HL-60 (cell line): ENCODE results near the gene ZNF620.
A peak's percentile ranks its signal among the peaks of the same experiment; 100 is the strongest.

Experiments used
- DNase-seq, 2 experiments: peaks; one replicate each; pipeline ENCODE4 v3.0.0-alpha.2; 2010 to 2020; ENCODE audit warnings: low read depth in 1 of 2, low spot score in 1 of 2
- H3K27ac ChIP-seq: fragments of 250-450 bp; sonication (Bioruptor Pico); replicated peaks from 2 replicates; pipeline ENCODE4 v1.5.1; 2020; ENCODE audit warnings: mild to moderate bottlenecking, moderate library complexity
- H3K27me3 ChIP-seq: fragments of 250-450 bp; sonication (Bioruptor Pico); 2 replicates; pipeline ENCODE4 v1.5.1; 2021; ENCODE audit warnings: mild to moderate bottlenecking, moderate library complexity; ENCODE audit not compliant: insufficient read depth, poor library complexity, severe bottlenecking
- H3K4me3 ChIP-seq: replicated peaks from 2 replicates; pipeline ENCODE4 v1.5.1; 2011; ENCODE audit warnings: mild to moderate bottlenecking, control low read depth, low read length; ENCODE audit not compliant: insufficient read depth
- GABPA ChIP-seq: IDR thresholded peaks from 2 replicates; pipeline ENCODE4 v1.6.1; 2012; ENCODE audit warnings: low read depth
- POLR2AphosphoS5 ChIP-seq: IDR thresholded peaks from 2 replicates; pipeline ENCODE4 v1.6.1; 2012; ENCODE audit warnings: low read depth
- REST ChIP-seq: IDR thresholded peaks from 2 replicates; pipeline ENCODE4 v1.6.1; 2012; ENCODE audit warnings: low read depth; ENCODE audit not compliant: insufficient replicate concordance
- SPI1 ChIP-seq: IDR thresholded peaks from 2 replicates; pipeline ENCODE4 v1.6.1; 2012; ENCODE audit warnings: low read depth, mild to moderate bottlenecking, borderline replicate concordance
- TF ChIP-seq, protein P1 (sequence below): IDR thresholded peaks from one replicate; pipeline ENCODE4 v1.5.1; 2011; ENCODE audit warnings: low read length, control low read depth, inconsistent platforms; ENCODE audit not compliant: insufficient read depth

The ZNF620 gene

GRCh38 chr3:40524222-40524567 is 18.4 kb downstream of the ZNF620 start:
- TF ChIP-seq GABPA, result no peak
- TF ChIP-seq POLR2AphosphoS5, result no peak
- TF ChIP-seq SPI1, result no peak
- no peak for TF ChIP-seq REST
- TF ChIP-seq, protein P1, sequence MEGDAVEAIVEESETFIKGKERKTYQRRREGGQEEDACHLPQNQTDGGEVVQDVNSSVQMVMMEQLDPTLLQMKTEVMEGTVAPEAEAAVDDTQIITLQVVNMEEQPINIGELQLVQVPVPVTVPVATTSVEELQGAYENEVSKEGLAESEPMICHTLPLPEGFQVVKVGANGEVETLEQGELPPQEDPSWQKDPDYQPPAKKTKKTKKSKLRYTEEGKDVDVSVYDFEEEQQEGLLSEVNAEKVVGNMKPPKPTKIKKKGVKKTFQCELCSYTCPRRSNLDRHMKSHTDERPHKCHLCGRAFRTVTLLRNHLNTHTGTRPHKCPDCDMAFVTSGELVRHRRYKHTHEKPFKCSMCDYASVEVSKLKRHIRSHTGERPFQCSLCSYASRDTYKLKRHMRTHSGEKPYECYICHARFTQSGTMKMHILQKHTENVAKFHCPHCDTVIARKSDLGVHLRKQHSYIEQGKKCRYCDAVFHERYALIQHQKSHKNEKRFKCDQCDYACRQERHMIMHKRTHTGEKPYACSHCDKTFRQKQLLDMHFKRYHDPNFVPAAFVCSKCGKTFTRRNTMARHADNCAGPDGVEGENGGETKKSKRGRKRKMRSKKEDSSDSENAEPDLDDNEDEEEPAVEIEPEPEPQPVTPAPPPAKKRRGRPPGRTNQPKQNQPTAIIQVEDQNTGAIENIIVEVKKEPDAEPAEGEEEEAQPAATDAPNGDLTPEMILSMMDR, result no peak
- H3K4me3 ChIP-seq, result peak overlapping the region; percentile 74
- DNase-seq, result peak in 1 of 2 experiments; percentile 2
- H3K27me3 ChIP-seq, result no peaks in the 10 kb centered on the region
- peak overlapping the region; percentile 84 for H3K27ac ChIP-seq

DNA sequence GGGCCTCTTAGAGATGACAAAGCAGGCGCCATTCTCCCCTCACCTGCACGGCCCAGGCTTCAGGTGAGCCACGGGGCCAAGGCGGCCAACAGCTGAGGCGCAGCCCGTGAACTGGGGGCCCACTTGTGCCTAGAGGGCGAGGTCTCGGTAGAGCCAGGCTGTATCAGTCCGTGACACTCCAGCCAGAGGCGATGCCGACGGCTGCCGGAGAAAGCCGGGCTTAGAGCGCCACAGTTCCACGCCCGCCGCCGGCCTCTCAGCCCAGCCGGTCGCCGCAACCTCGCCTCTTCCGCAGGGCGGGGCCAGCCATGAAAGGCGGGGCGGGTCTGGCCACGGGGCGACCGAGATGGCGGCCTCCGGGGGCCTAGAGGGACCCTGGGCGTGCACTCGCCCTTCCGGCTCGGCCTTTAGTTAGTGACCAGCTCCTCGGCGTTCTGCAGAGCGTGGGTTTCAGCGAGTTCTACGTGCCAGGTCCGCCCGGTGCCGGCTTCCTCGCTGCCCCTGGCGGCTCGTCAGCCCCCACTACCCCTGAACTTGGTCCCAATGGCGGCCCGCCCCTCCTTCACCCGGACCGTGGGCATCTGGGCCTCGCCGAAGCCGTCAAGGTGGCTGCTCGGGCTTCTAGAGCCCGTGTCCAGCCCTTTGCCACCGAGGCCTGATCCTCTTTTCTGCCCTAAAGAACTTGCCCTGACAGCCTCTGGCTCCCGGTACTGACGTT is 18.9 kb downstream of the ZNF620 start, which contains the start of gene ZNF621:
Gene ZNF621, plus strand, starts transcription at position 393 of the 718 bp plus-strand sequence. CDS start 881 bp downstream, outside the sequence.
- peak within 1 kb of the TSS; percentile 74 for H3K4me3 ChIP-seq
- H3K27me3 ChIP-seq, result no peaks in the 10 kb centered on the region
- TF ChIP-seq GABPA (peak; percentile 46; the same call in 1 of the 2 replicates), SPI1 (no peak), REST (peak; percentile 58), POLR2AphosphoS5 (peak; percentile 77)
- TF ChIP-seq, protein P1, result no peak
- DNase-seq, result peak; percentile 70 to 86
- peak within 1 kb of the TSS; percentile 84 for H3K27ac ChIP-seq

- TF ChIP-seq GABPA, result no peak
- DNase-seq, result no peak
These were observed 22.6 kb downstream of the ZNF620 start for GRCh38 chr3:40528426-40528825.

DNA sequence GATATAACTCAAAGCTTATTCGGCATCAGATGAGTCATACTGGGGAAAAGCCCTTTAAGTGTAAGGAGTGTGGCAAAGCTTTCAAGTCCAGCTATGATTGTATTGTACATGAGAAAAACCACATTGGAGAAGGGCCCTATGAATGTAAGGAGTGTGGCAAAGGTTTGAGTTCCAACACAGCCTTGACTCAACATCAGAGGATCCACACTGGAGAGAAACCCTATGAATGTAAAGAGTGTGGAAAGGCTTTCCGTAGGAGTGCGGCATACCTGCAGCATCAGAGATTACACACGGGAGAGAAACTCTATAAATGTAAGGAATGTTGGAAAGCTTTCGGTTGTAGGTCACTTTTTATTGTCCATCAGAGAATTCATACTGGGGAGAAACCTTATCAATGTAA is 26.4 kb downstream of the ZNF620 start:
- TF ChIP-seq, protein P1, result no peak
- TF ChIP-seq REST (no peak), SPI1 (no peak), GABPA (no peak), POLR2AphosphoS5 (no peak)
- no peak for DNase-seq

More at GRCh38 chr3:40528426-40528825, 22.6 kb downstream of the ZNF620 start:
- H3K27me3 ChIP-seq, result no peaks in the 10 kb centered on the region
- no peak overlapping the region for H3K4me3 ChIP-seq
- H3K27ac ChIP-seq, result no peak overlapping the region

More for the DNA sequence above, 26.4 kb downstream of the ZNF620 start:
- Histone ChIP-seq H3K27me3 (no peaks in the 10 kb centered on the region), H3K27ac (no peak overlapping the region), H3K4me3 (no peak overlapping the region)
